Endothelial cell (in vitro differentiated cells): ENCODE results near the gene DIS3L2. TPM values are rescaled to one million over a fixed set of nuclear protein-coding genes. Genes with fewer than 3 reads are reported as not detected.

Source experiments
- DNase-seq: peaks from one replicate; pipeline ENCODE4 v3.0.0; 2021; ENCODE audit warnings: low spot score
- H3K27ac Mint-ChIP-seq: one replicate; pipeline ENCODE4 v1.8.0; 2021; ENCODE audit warnings: mixed read lengths, inconsistent platforms; ENCODE audit not compliant: unreplicated experiment
- H3K27me3 Mint-ChIP-seq: one replicate; pipeline ENCODE4 v1.8.0; 2021; ENCODE audit warnings: mild to moderate bottlenecking, moderate library complexity, mixed read lengths, inconsistent platforms; ENCODE audit not compliant: unreplicated experiment
- H3K36me3 Mint-ChIP-seq: one replicate; pipeline ENCODE4 v1.8.0; 2021; ENCODE audit warnings: mild to moderate bottlenecking, low read depth, mixed read lengths, inconsistent platforms; ENCODE audit not compliant: unreplicated experiment
- H3K4me1 Mint-ChIP-seq: one replicate; pipeline ENCODE4 v1.8.0; 2021; ENCODE audit warnings: mild to moderate bottlenecking, mixed read lengths, inconsistent platforms; ENCODE audit not compliant: unreplicated experiment
- H3K4me3 Mint-ChIP-seq: one replicate; pipeline ENCODE4 v1.8.0; 2021; ENCODE audit warnings: mild to moderate bottlenecking, mixed read lengths, inconsistent platforms; ENCODE audit not compliant: unreplicated experiment
- H3K9me3 Mint-ChIP-seq: one replicate; pipeline ENCODE4 v1.8.0; 2021; ENCODE audit warnings: mixed read lengths, inconsistent platforms; ENCODE audit not compliant: unreplicated experiment
- total RNA-seq: library from RNA; stranded (reverse); fragmentation: NEBNext Ultra II Directional; extraction: Animal tissue kit (Norgen Biotek cat#: 25700); gene quantifications from one replicate; pipeline ENCODE4 v1.2.1, GENCODE V29; 2021; ENCODE audit not compliant: unreplicated experiment
- TF ChIP-seq, protein P1 (sequence below): fragments of 200-600 bp; sonication (generic); IDR thresholded peaks from one replicate; pipeline ENCODE4 v1.5.0; 2021; ENCODE audit warnings: antibody characterized with exemption; ENCODE audit not compliant: unreplicated experiment

Gene DIS3L2
- total RNA-seq, 1 donor from 2014 or later = 42.1 TPM

DNA sequence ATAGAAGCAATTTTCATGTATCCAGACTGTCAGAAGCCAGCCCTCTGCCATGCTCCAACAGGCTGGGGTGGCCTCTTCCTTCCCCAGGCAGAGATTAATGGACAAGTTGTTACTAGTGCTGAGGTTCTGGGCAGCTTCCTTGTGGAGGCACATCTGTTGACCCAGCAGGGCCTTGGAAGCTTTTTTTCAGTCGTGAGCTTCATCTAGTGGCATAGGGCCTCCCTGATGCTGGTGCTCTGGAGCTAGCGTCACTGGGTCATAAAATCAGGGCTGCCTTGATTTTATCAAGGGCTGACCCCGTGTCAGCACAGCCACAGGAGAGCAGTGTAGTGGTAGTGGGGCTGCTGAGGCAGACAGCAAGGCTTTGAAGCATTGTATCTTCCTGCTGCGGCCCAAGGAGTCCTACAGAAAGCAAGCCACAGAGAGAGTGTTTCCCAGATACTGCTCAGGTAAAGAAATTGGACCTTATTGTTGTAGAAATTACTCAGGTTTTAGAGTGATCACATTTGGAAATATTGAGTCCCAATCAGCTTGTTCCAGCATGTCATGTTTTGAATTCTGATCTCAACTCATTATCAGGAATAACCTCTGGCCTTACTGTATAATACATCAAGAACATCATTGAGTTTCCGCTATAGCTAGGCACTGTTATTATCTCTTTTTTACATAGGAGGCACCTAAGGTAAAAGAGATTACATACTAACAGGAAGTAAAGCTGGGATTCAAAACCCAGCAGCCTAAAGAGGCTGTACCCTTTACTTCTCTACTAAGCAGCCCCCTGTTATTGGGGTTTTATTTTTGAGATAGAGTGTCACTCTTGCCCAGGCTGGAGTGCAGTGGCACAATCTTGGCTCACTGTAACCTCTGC, 324.7 kb downstream of the DIS3L2 start:
- no peak overlapping the region for H3K4me3 Mint-ChIP-seq
- no peaks in the 10 kb centered on the region for H3K9me3 Mint-ChIP-seq
- DNase-seq = no peak
- H3K27me3 Mint-ChIP-seq = peaks cover 5% of the 10 kb centered on the region
- peaks cover 19% of the 10 kb centered on the region for H3K4me1 Mint-ChIP-seq
- H3K36me3 Mint-ChIP-seq = peaks cover 3% of the 10 kb centered on the region
- TF ChIP-seq, protein P1, sequence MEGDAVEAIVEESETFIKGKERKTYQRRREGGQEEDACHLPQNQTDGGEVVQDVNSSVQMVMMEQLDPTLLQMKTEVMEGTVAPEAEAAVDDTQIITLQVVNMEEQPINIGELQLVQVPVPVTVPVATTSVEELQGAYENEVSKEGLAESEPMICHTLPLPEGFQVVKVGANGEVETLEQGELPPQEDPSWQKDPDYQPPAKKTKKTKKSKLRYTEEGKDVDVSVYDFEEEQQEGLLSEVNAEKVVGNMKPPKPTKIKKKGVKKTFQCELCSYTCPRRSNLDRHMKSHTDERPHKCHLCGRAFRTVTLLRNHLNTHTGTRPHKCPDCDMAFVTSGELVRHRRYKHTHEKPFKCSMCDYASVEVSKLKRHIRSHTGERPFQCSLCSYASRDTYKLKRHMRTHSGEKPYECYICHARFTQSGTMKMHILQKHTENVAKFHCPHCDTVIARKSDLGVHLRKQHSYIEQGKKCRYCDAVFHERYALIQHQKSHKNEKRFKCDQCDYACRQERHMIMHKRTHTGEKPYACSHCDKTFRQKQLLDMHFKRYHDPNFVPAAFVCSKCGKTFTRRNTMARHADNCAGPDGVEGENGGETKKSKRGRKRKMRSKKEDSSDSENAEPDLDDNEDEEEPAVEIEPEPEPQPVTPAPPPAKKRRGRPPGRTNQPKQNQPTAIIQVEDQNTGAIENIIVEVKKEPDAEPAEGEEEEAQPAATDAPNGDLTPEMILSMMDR = no peak
- no peak overlapping the region for H3K27ac Mint-ChIP-seq

DNA sequence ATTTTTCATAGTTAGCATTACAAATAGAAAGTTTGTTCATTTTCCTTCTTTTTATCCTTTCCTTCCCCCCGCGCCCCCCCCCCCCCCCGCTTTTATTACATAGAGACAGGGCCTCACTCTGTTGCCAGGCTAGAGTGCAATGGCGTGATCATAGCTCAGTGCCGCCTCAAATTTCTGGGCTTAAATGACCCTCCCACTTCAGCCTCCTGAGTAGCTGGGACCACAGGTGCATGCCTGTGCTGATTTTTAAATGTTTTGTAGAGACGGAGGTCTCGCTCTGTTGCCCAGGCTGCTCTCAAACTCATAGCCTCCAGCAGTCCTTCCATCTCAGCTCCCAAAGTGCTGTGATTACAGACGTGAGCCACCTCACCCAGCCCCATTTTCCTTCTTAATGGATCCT, 325.8 kb downstream of the DIS3L2 start:
- Mint-ChIP-seq H3K4me3 (no peak overlapping the region), H3K9me3 (no peaks in the 10 kb centered on the region)

DNA sequence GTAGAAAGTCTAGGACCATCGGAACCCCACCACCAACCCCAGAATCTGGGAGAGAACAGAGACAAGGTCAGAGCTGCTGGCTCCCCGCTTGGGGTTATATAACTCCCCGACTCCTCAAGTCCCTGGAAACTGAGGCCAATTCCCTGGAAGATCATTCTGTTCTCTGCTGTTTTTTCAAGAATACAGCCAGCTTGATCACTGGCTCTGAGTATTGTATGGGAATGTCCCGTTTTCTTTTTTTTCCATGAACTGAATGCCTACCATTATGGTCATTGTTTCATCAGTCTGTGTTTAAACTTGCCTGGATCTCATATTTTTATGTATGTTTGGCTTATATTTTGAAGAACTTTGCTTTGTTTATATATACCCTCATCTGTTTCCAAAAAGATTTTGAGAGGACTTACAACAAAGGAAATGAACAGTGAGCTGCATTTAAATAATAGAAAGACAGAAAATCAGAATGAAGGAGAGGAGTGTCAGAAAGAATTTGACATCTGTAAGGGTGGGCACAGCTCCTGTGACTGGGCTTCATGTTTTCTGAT, 327.0 kb downstream of the DIS3L2 start:
- H3K36me3 Mint-ChIP-seq = no peaks in the 10 kb centered on the region
- peaks cover 32% of the 10 kb centered on the region for H3K4me1 Mint-ChIP-seq
- no peak overlapping the region for H3K4me3 Mint-ChIP-seq
- TF ChIP-seq, protein P1 = no peak
- H3K27ac Mint-ChIP-seq = no peak overlapping the region
- no peaks in the 10 kb centered on the region for H3K9me3 Mint-ChIP-seq
- DNase-seq = no peak
- H3K27me3 Mint-ChIP-seq = peaks cover 3% of the 10 kb centered on the region

More for the DNA sequence above, 325.8 kb downstream of the DIS3L2 start:
- Mint-ChIP-seq H3K36me3 (no peaks in the 10 kb centered on the region), H3K27me3 (peaks cover 3% of the 10 kb centered on the region), H3K27ac (no peak overlapping the region), H3K4me1 (peaks cover 21% of the 10 kb centered on the region)
- no peak for DNase-seq
- TF ChIP-seq, protein P1 = no peak

DNA sequence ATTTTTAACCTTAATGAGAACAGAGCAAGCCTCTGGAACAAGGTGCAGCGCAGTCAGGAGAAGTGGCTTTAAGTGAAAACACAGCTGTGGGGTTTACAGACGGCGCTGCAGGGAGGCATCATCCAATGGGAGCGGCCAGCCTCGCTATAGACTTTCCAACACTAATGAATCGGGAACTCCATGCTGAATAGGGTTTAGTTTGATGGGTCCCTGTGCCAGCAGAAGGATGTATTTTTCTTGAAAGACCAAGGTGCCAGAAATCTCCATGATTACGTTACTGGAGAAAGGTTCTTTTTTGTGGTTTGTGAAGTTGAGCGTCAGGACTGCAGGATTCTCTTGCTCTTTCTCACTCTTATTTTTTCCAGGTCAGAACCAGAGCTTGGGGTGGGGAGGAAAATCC, 329.2 kb downstream of the DIS3L2 start:
- H3K4me1 Mint-ChIP-seq = peaks cover 25% of the 10 kb centered on the region
- no peak overlapping the region for H3K4me3 Mint-ChIP-seq
- no peaks in the 10 kb centered on the region for H3K36me3 Mint-ChIP-seq
- TF ChIP-seq, protein P1 = no peak
- DNase-seq = no peak
- no peaks in the 10 kb centered on the region for H3K9me3 Mint-ChIP-seq
- no peak overlapping the region for H3K27ac Mint-ChIP-seq
- peaks cover 2% of the 10 kb centered on the region for H3K27me3 Mint-ChIP-seq

DNA sequence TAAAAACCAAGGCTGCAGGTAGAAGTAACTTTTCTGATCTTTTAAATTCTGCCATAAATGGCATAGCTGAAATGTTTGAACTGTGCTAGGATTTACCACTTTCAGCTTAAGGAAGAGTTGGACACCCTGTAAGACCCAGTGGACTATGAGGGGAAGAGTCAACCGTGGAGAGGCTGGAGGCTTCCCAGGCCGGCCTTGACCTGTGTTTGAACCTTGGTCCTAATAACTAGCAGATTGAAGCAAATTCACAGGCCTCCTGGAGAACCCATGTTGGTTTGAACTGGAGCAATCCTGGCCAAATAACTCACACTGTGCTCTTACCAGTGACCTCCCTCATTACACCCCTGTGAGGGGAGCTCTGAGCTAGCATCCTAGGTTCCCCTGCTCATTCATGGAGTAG, 329.8 kb downstream of the DIS3L2 start:
- Mint-ChIP-seq H3K4me1 (peaks cover 20% of the 10 kb centered on the region), H3K9me3 (no peaks in the 10 kb centered on the region), H3K27me3 (peaks cover 2% of the 10 kb centered on the region), H3K4me3 (no peak overlapping the region), H3K27ac (no peak overlapping the region), H3K36me3 (no peaks in the 10 kb centered on the region)
- DNase-seq = no peak
- TF ChIP-seq, protein P1 = no peak
